Left lung (tissue), 10 donors: ENCODE data around the gene PTGDR2. TPM values are rescaled to one million over a fixed set of nuclear protein-coding genes. Genes with fewer than 3 reads are reported as not detected.

ENCODE experiments used
- ATAC-seq: fragments of 200-7000 bp; cut with Tn5 transposase; one replicate; pipeline ENCODE4 v1.9.1; 2020; ENCODE audit warnings: moderate library complexity
- DNase-seq, 4 donors: peaks; one replicate each; pipeline ENCODE4 v3.0.0-alpha.2; 2013 to 2020
- H3K27ac ChIP-seq, 2 donors: fragments of 200-600 bp; sonication (generic) in 1 of 2; one replicate each; pipeline versions ENCODE4 v1.5.0 to v1.8.0; 2020 to 2021
- H3K27me3 ChIP-seq, 2 donors: fragments of 200-600 bp; sonication (generic) in 1 of 2; one replicate each; pipeline versions ENCODE4 v1.5.0 to v1.8.0; 2020 to 2021
- H3K36me3 ChIP-seq, 2 donors: fragments of 200-600 bp; sonication (generic) in 1 of 2; one replicate each; pipeline versions ENCODE4 v1.5.0 to v1.8.0; 2020 to 2021
- H3K4me1 ChIP-seq, 2 donors: fragments of 200-600 bp; one replicate each; pipeline ENCODE4 v1.8.0; 2021
- H3K4me3 ChIP-seq, 2 donors: fragments of 200-600 bp; sonication (generic) in 1 of 2; one replicate each; pipeline versions ENCODE4 v1.5.0 to v1.8.0; 2020 to 2021; ENCODE audit warnings: mild to moderate bottlenecking in 1 of 2
- H3K9me3 ChIP-seq, 2 donors: fragments of 200-600 bp; sonication (generic) in 1 of 2; one replicate each; pipeline versions ENCODE4 v1.5.0 to v1.8.0; 2020 to 2021
- intact Hi-C, 2 donors: fragments of 100-400 bp; cut with DNase I; formaldehyde crosslinking; loops; one replicate each; pipeline versions ENCODE4 v1.11.2 to v1.14.2; 2022
- polyA plus RNA-seq, 6 donors: library from polyadenylated mRNA; unstranded; fragments of 120-200 nt; gene quantifications; one replicate each; pipeline ENCODE4 v1.2.1, GENCODE V29; 2013; ENCODE audit not compliant: insufficient read length in 6 of 6
- total RNA-seq, 2 donors: library from RNA; stranded (reverse); fragmentation: NEBNext Ultra II Directional; extraction: Animal tissue kit (Norgen Biotek cat#: 25700); gene quantifications; one replicate each; pipeline ENCODE4 v1.2.1, GENCODE V29; 2021
- TF ChIP-seq, protein P1 (sequence below), 2 donors: fragments of 200-600 bp; sonication (generic) in 1 of 2; IDR thresholded peaks; one replicate each; pipeline versions ENCODE4 v1.5.0 to v1.8.0; 2021; ENCODE audit warnings: antibody characterized with exemption in 2 of 2
- donor health status: DM: no; HTN: yes; CAD: no.
- donor health status: DM: no; HTN: no; CAD: no.

The PTGDR2 gene
- total and polyA plus RNA-seq, 8 donors = 0.17 to 0.41 (median 0.21) TPM; not detected in 1

DNA sequence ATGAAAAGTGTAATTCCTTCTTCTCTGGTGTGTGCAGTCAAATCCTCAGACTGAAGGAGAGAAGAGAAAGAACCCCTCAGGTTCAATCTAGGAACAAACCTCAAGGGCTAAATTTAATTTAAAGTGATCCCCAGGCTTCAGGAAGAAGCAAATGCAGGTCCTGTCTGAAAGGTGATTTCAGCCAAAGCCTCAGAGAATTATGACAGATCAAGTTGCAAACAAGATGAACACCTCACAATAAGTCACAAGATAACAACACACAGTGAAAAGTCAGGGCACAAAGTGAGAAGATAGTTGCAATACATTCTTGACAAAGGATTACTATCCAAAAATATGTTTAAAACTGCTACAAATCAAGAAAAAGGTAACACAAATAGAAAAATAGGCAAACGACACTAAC is 23.4 kb upstream of the PTGDR2 start:
- no peaks in the 10 kb centered on the region for H3K9me3 ChIP-seq
- peaks cover 0 to 19% of the 10 kb centered on the region in 2 donors for H3K36me3 ChIP-seq
- intact Hi-C loops = no loop called here
- no peaks in the 10 kb centered on the region for H3K27me3 ChIP-seq
- H3K4me1 ChIP-seq = no peaks in the 10 kb centered on the region
- no peak overlapping the region for H3K27ac ChIP-seq
- no peak for ATAC-seq
- DNase-seq = no peak
- TF ChIP-seq, protein P1, sequence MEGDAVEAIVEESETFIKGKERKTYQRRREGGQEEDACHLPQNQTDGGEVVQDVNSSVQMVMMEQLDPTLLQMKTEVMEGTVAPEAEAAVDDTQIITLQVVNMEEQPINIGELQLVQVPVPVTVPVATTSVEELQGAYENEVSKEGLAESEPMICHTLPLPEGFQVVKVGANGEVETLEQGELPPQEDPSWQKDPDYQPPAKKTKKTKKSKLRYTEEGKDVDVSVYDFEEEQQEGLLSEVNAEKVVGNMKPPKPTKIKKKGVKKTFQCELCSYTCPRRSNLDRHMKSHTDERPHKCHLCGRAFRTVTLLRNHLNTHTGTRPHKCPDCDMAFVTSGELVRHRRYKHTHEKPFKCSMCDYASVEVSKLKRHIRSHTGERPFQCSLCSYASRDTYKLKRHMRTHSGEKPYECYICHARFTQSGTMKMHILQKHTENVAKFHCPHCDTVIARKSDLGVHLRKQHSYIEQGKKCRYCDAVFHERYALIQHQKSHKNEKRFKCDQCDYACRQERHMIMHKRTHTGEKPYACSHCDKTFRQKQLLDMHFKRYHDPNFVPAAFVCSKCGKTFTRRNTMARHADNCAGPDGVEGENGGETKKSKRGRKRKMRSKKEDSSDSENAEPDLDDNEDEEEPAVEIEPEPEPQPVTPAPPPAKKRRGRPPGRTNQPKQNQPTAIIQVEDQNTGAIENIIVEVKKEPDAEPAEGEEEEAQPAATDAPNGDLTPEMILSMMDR (IDR thresholded peaks at IDR 0.05) = no peak
- H3K4me3 ChIP-seq = no peak overlapping the region

DNA sequence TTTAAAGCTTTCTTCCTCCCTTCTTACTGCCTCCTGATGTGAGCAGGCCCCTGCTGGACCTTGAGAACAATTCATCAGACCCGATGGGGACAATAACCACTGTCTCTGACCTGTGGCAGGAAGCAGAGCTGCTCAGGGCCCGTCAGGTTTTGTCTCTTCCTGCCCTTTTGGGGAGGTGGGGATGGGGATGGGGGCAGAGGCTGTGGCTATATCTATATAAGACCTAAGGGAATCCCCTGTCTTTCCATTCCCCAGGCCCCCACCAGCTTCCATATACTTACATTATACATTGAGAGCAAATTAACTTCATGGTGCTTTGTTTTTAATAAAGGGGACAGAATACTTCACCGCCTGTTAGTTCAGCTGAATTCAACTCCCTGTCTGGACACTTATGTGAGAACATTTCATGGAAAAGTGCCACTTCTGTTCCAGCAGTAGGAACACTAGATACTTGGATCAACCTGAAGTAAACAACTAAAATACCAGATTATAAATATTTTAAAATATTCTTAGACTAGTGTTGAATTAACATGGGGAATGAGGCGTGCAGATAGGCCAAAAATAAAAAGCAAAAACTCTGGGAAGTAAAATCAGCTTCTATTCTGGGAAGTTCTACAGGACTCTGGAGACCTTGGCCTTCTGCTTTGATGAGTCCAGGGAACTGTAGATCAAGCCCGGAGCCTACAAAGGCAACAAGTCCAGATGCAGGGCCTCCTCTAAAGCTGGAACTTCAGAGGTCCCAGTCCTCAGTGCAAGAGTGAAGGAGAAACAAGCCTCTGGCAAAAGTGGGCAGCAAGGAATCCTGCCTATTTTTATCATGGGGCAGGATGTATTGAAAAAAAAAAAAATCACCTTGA is 22.7 kb upstream of the PTGDR2 start:
- Histone ChIP-seq H3K27ac (no peak overlapping the region), H3K4me1 (no peaks in the 10 kb centered on the region), H3K36me3 (peaks cover 0 to 19% of the 10 kb centered on the region in 2 donors), H3K27me3 (no peaks in the 10 kb centered on the region), H3K9me3 (no peaks in the 10 kb centered on the region), H3K4me3 (no peak overlapping the region)
- TF ChIP-seq, protein P1 (IDR thresholded peaks at IDR 0.05) = no peak
- intact Hi-C loops = no loop called here
- ATAC-seq (no peak), DNase-seq (no peak)

DNA sequence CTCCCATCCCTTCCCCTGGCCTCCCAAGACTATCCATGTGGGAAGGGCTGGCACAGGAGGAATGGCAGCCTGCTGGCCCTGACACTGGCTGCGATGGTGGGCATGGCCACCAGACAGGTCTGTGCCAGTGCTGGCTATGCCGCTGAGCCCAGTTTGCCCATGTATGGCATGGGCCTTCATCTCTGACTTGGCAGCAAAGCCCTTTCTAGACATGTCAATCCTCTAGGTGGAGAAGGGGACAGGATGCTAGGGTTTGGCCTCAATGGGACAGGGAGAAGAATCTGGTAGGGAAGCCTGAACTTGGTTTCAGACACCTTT is 20.4 kb upstream of the PTGDR2 start:
- ATAC-seq (no peak), DNase-seq (no peak)
- TF ChIP-seq, protein P1 (IDR thresholded peaks at IDR 0.05) = no peak
- Histone ChIP-seq H3K36me3 (peaks cover 0 to 15% of the 10 kb centered on the region in 2 donors), H3K4me3 (no peak overlapping the region), H3K27me3 (no peaks in the 10 kb centered on the region), H3K9me3 (no peaks in the 10 kb centered on the region), H3K4me1 (peaks cover 0 to 14% of the 10 kb centered on the region in 2 donors), H3K27ac (no peak overlapping the region)
- intact Hi-C loops = no loop called here

DNA sequence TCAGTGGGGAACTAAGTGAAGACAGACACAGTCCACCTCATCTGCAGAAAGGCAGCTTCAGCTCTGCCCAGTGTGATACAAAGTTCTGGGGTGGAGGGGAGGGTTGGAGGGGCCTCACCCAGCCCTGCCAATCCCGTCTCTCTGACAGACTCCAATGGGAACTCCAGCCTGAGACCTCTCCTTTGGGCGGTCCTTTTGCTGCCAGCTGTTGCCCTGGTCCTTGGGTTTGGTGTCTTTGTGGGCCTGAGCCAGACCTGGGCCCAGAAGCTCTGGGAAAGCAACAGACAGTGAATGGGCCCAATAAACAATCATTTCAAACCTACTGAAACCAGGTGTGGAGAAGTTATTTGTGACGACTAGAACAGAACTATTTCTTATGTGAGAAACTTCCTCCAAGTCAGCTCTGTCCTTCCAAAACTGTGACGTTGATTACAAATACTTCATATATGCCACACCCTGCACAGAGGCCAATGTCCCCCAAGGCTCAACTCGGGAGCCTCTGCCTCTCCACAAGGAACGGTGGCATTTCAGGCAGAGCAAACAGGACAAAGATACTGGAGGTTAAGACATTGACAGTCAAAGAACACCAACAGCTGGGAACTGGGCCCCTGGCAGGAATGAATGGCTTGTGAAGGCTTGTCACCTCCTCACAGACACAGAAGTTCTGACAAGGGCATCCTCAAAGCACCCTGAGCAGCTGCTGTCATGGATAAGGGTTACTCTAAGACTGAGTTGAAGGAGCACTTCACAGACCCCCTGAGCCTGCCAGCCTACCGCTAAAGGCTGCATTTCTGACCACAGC is 19.8 kb upstream of the PTGDR2 start:
- H3K4me3 ChIP-seq = no peak overlapping the region
- peaks cover 0 to 12% of the 10 kb centered on the region in 2 donors for H3K36me3 ChIP-seq
- H3K27ac ChIP-seq = no peak overlapping the region
- no peaks in the 10 kb centered on the region for H3K9me3 ChIP-seq
- DNase-seq (no peak), ATAC-seq (no peak)
- TF ChIP-seq, protein P1 (IDR thresholded peaks at IDR 0.05) = no peak
- H3K27me3 ChIP-seq = no peaks in the 10 kb centered on the region
- intact Hi-C loops = no loop called here
- peaks cover 0 to 14% of the 10 kb centered on the region in 2 donors for H3K4me1 ChIP-seq
